WTC11 (cell line): Measurements from ENCODE around the gene LTBR.

Experiments
- ATF1 ChIP-seq: sonication (generic); formaldehyde crosslinking; IDR thresholded peaks from 2 replicates; pipeline ENCODE4 v1.8.1; 2023; ENCODE audit warnings: mild to moderate bottlenecking, moderate library complexity, missing genetic modification reagents
- JUN ChIP-seq: sonication (generic); formaldehyde crosslinking; IDR thresholded peaks from 2 replicates; pipeline ENCODE4 v1.8.0; 2023; ENCODE audit warnings: mild to moderate bottlenecking, missing genetic modification reagents
- NR3C1 ChIP-seq: sonication (generic); formaldehyde crosslinking; conservative IDR thresholded peaks from 2 replicates; pipeline ENCODE4 v1.8.1; 2023; ENCODE audit warnings: low read depth, mild to moderate bottlenecking, missing genetic modification reagents
- OVOL2 ChIP-seq: fragments of 250-450 bp; sonication (Bioruptor Pico); IDR thresholded peaks from 2 replicates; pipeline ENCODE4 v1.9.0; 2021; ENCODE audit warnings: mild to moderate bottlenecking, borderline replicate concordance
- SMAD3 ChIP-seq: sonication (generic); formaldehyde crosslinking; IDR thresholded peaks from 2 replicates; pipeline ENCODE4 v1.8.0; 2022; ENCODE audit warnings: missing genetic modification reagents, mild to moderate bottlenecking, borderline replicate concordance
- STAT6 ChIP-seq: sonication (generic); formaldehyde crosslinking; conservative IDR thresholded peaks from 2 replicates; pipeline ENCODE4 v1.8.1; 2023; ENCODE audit warnings: mild to moderate bottlenecking, low read depth, missing genetic modification reagents, moderate library complexity
- ZNF396 ChIP-seq: fragments of 250-450 bp; sonication (Bioruptor Pico); IDR thresholded peaks from 2 replicates; pipeline ENCODE4 v1.8.0; 2021; ENCODE audit warnings: mild to moderate bottlenecking, moderate library complexity, borderline replicate concordance
- ZNF423 ChIP-seq: fragments of 250-450 bp; sonication (Bioruptor Pico); IDR thresholded peaks from 2 replicates; pipeline ENCODE4 v2.1.2; 2022; ENCODE audit warnings: mild to moderate bottlenecking, moderate library complexity
- TF ChIP-seq, protein P1 (sequence below): sonication (generic); formaldehyde crosslinking; IDR thresholded peaks from 2 replicates; pipeline ENCODE4 v1.8.0; 2023; ENCODE audit warnings: missing genetic modification reagents
- TF ChIP-seq, protein P2 (sequence below): fragments of 200-600 bp; IDR thresholded peaks from 2 replicates; pipeline ENCODE4 v1.8.0; 2022; ENCODE audit warnings: antibody characterized with exemption
- TF ChIP-seq, protein P3 (sequence below): sonication (generic); formaldehyde crosslinking; conservative IDR thresholded peaks from 2 replicates; pipeline ENCODE4 v1.8.1; 2022; ENCODE audit warnings: mild to moderate bottlenecking, missing genetic modification reagents
- TF ChIP-seq, protein P4 (sequence below): sonication (generic); formaldehyde crosslinking; IDR thresholded peaks from 2 replicates; pipeline ENCODE4 v1.8.0; 2022; ENCODE audit warnings: missing genetic modification reagents
- TF ChIP-seq, protein P5 (sequence below): sonication (generic); formaldehyde crosslinking; IDR thresholded peaks from 2 replicates; pipeline ENCODE4 v1.8.1; 2023; ENCODE audit warnings: mild to moderate bottlenecking, missing genetic modification reagents

GRCh38 chr12:6362403-6362802 is 21.6 kb upstream of the LTBR start:
- no peak for TF ChIP-seq STAT6 (CRISPR knock-in tag)
- TF ChIP-seq, protein P1, sequence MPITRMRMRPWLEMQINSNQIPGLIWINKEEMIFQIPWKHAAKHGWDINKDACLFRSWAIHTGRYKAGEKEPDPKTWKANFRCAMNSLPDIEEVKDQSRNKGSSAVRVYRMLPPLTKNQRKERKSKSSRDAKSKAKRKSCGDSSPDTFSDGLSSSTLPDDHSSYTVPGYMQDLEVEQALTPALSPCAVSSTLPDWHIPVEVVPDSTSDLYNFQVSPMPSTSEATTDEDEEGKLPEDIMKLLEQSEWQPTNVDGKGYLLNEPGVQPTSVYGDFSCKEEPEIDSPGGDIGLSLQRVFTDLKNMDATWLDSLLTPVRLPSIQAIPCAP (CRISPR knock-in tag): no peak
- TF ChIP-seq, protein P2, sequence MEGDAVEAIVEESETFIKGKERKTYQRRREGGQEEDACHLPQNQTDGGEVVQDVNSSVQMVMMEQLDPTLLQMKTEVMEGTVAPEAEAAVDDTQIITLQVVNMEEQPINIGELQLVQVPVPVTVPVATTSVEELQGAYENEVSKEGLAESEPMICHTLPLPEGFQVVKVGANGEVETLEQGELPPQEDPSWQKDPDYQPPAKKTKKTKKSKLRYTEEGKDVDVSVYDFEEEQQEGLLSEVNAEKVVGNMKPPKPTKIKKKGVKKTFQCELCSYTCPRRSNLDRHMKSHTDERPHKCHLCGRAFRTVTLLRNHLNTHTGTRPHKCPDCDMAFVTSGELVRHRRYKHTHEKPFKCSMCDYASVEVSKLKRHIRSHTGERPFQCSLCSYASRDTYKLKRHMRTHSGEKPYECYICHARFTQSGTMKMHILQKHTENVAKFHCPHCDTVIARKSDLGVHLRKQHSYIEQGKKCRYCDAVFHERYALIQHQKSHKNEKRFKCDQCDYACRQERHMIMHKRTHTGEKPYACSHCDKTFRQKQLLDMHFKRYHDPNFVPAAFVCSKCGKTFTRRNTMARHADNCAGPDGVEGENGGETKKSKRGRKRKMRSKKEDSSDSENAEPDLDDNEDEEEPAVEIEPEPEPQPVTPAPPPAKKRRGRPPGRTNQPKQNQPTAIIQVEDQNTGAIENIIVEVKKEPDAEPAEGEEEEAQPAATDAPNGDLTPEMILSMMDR: no peak
- TF ChIP-seq, protein P3, sequence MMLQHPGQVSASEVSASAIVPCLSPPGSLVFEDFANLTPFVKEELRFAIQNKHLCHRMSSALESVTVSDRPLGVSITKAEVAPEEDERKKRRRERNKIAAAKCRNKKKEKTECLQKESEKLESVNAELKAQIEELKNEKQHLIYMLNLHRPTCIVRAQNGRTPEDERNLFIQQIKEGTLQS (CRISPR knock-in tag): no peak
- no peak for TF ChIP-seq ZNF396 (CRISPR knock-in tag)
- TF ChIP-seq, protein P4, sequence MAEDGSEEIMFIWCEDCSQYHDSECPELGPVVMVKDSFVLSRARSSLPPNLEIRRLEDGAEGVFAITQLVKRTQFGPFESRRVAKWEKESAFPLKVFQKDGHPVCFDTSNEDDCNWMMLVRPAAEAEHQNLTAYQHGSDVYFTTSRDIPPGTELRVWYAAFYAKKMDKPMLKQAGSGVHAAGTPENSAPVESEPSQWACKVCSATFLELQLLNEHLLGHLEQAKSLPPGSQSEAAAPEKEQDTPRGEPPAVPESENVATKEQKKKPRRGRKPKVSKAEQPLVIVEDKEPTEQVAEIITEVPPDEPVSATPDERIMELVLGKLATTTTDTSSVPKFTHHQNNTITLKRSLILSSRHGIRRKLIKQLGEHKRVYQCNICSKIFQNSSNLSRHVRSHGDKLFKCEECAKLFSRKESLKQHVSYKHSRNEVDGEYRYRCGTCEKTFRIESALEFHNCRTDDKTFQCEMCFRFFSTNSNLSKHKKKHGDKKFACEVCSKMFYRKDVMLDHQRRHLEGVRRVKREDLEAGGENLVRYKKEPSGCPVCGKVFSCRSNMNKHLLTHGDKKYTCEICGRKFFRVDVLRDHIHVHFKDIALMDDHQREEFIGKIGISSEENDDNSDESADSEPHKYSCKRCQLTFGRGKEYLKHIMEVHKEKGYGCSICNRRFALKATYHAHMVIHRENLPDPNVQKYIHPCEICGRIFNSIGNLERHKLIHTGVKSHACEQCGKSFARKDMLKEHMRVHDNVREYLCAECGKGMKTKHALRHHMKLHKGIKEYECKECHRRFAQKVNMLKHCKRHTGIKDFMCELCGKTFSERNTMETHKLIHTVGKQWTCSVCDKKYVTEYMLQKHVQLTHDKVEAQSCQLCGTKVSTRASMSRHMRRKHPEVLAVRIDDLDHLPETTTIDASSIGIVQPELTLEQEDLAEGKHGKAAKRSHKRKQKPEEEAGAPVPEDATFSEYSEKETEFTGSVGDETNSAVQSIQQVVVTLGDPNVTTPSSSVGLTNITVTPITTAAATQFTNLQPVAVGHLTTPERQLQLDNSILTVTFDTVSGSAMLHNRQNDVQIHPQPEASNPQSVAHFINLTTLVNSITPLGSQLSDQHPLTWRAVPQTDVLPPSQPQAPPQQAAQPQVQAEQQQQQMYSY (CRISPR knock-in tag): no peak
- TF ChIP-seq OVOL2 (CRISPR knock-in tag): no peak
- TF ChIP-seq ATF1 (CRISPR knock-in tag): no peak
- TF ChIP-seq SMAD3 (CRISPR knock-in tag): no peak
- TF ChIP-seq, protein P5, sequence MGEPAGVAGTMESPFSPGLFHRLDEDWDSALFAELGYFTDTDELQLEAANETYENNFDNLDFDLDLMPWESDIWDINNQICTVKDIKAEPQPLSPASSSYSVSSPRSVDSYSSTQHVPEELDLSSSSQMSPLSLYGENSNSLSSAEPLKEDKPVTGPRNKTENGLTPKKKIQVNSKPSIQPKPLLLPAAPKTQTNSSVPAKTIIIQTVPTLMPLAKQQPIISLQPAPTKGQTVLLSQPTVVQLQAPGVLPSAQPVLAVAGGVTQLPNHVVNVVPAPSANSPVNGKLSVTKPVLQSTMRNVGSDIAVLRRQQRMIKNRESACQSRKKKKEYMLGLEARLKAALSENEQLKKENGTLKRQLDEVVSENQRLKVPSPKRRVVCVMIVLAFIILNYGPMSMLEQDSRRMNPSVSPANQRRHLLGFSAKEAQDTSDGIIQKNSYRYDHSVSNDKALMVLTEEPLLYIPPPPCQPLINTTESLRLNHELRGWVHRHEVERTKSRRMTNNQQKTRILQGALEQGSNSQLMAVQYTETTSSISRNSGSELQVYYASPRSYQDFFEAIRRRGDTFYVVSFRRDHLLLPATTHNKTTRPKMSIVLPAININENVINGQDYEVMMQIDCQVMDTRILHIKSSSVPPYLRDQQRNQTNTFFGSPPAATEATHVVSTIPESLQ (CRISPR knock-in tag): no peak
- no peak for TF ChIP-seq NR3C1 (CRISPR knock-in tag)
- TF ChIP-seq JUN (CRISPR knock-in tag): no peak
- no peak for TF ChIP-seq ZNF423 (CRISPR knock-in tag)
